Endothelial cell of umbilical vein (primary cell): ENCODE results near the gene PCGF2. TPM values are rescaled to one million over a fixed set of nuclear protein-coding genes. Genes with fewer than 3 reads are reported as not detected.

Experiments used
- BruUV-seq: library from RNA; stranded (reverse); fragments of 400-500 nt; replicated peaks from 2 replicates; lab custom pipeline; 2021; lab: Mats Ljungman, UMichigan
- CTCF ChIA-PET: fragments of 300-600, 350-600 bp; sonication (Branson Sonifier 250); formaldehyde crosslinking; loops from one replicate; lab custom pipeline; 2021; ENCODE audit warnings: antibody characterized with exemption, inconsistent platforms; lab: Charles Lee
- POLR2A ChIA-PET: fragments of 300-600, 350-600 bp; sonication (Branson Sonifier 250); formaldehyde crosslinking; loops from one replicate; lab custom pipeline; 2021; ENCODE audit warnings: antibody characterized with exemption, inconsistent platforms; lab: Charles Lee
- DNase-seq: peaks from one replicate; pipeline ENCODE4 v3.0.0-alpha.2; 2011; ENCODE audit warnings: low read depth, low spot score
- FAIRE-seq: peaks from 2 replicates; lab custom pipeline; 2011; peaks lifted over from hg19 to GRCh38; lab: Jason Lieb, UNC
- H2AFZ ChIP-seq: 2 replicates; pipeline ENCODE4 v1.6.0; 2012; ENCODE audit warnings: low read depth, low read length, control low read depth, inconsistent platforms
- H3K27ac ChIP-seq: 2 replicates; pipeline ENCODE4 v1.5.1; 2011; ENCODE audit warnings: low read depth, mild to moderate bottlenecking, control low read depth, low read length, moderate library complexity; ENCODE audit not compliant: insufficient read depth
- H3K27me3 ChIP-seq, 2 experiments: 2 replicates each; pipeline versions ENCODE4 v1.6.0 to v1.6.1; 2011; ENCODE audit warnings: low read length in 2 of 2, mixed read lengths in 1 of 2; ENCODE audit not compliant: control insufficient read depth in 2 of 2, insufficient read depth in 2 of 2
- H3K36me3 ChIP-seq, 2 experiments: 2 replicates in 1 of 2; 3 replicates in 1 of 2; pipeline ENCODE4 v1.5.1; 2011; ENCODE audit warnings: low read length in 2 of 2, mild to moderate bottlenecking in 1 of 2, moderate library complexity in 1 of 2; ENCODE audit not compliant: control insufficient read depth in 2 of 2, insufficient read depth in 2 of 2; ENCODE audit errors: extremely low read depth in 1 of 2
- H3K4me1 ChIP-seq: 3 replicates; pipeline ENCODE4 v1.5.1; 2011; ENCODE audit warnings: mild to moderate bottlenecking, low read length; ENCODE audit not compliant: control insufficient read depth, insufficient read depth; ENCODE audit errors: extremely low read depth
- H3K4me2 ChIP-seq: 2 replicates; pipeline ENCODE4 v1.6.1; 2011; ENCODE audit warnings: low read length, control low read depth, mixed read lengths; ENCODE audit not compliant: insufficient read depth
- H3K4me3 ChIP-seq, 3 experiments: fragments of 200-600 bp in 1 of 3; sonication (generic), shearing (Covaris generic) in 1 of 3; replicated peaks in 1 of 3; 2 replicates each; pipeline ENCODE4 v1.5.1; 2011 to 2016; ENCODE audit warnings: control low read depth in 3 of 3, low read length in 3 of 3, mild to moderate bottlenecking in 2 of 3, inconsistent platforms in 1 of 3, low read depth in 1 of 3, moderate library complexity in 1 of 3; ENCODE audit not compliant: insufficient read depth in 1 of 3
- H3K79me2 ChIP-seq: 2 replicates; pipeline ENCODE4 v1.6.0; 2012; ENCODE audit warnings: low read length, inconsistent platforms; ENCODE audit not compliant: control insufficient read depth, insufficient read depth
- H3K9ac ChIP-seq: replicated peaks from 2 replicates; pipeline ENCODE3; 2011; ENCODE audit warnings: low read length, control low read depth; ENCODE audit not compliant: insufficient read depth; ENCODE audit errors: extremely low read depth
- H3K9me1 ChIP-seq: replicated peaks from 3 replicates; pipeline ENCODE4 v1.6.0; 2011; ENCODE audit warnings: mild to moderate bottlenecking, low read length; ENCODE audit not compliant: control insufficient read depth, insufficient read depth; ENCODE audit errors: extremely low read depth
- H3K9me3 ChIP-seq: replicated peaks from 2 replicates; pipeline ENCODE4 v1.5.1; 2012; ENCODE audit warnings: low read length, inconsistent platforms; ENCODE audit not compliant: control insufficient read depth, insufficient read depth
- H4K20me1 ChIP-seq: replicated peaks from 2 replicates; pipeline ENCODE3; 2011; ENCODE audit warnings: mild to moderate bottlenecking, low read length; ENCODE audit not compliant: control insufficient read depth, insufficient read depth; ENCODE audit errors: extremely low read depth
- EZH2 ChIP-seq: IDR thresholded peaks from 2 replicates; pipeline ENCODE4 v1.6.1; 2012; ENCODE audit warnings: borderline replicate concordance, low read depth, mild to moderate bottlenecking, moderate library complexity, low read length, inconsistent platforms; ENCODE audit not compliant: severe bottlenecking
- FOS ChIP-seq: IDR thresholded peaks from 2 replicates; pipeline ENCODE4 v1.6.1; 2011; ENCODE audit warnings: mild to moderate bottlenecking, low read length, moderate library complexity, borderline replicate concordance; ENCODE audit not compliant: insufficient read depth
- GATA2 ChIP-seq: IDR thresholded peaks from 2 replicates; pipeline ENCODE4 v1.7.0; 2011; ENCODE audit warnings: low read depth, mild to moderate bottlenecking, moderate library complexity, mixed read lengths, low read length; ENCODE audit not compliant: insufficient read length, insufficient read depth
- JUN ChIP-seq: IDR thresholded peaks from 2 replicates; pipeline ENCODE4 v1.6.1; 2011; ENCODE audit warnings: borderline replicate concordance, low read depth; ENCODE audit not compliant: insufficient read length, insufficient read depth
- MYC ChIP-seq: IDR thresholded peaks from one replicate; pipeline ENCODE4 v1.6.1; 2011; ENCODE audit warnings: mild to moderate bottlenecking, low read depth, low read length
- POLR2A ChIP-seq: IDR thresholded peaks from 2 replicates; pipeline ENCODE4 v1.6.1; 2012; ENCODE audit warnings: low read depth, mild to moderate bottlenecking, control low read depth, low read length
- POLR2AphosphoS5 ChIP-seq: IDR thresholded peaks from 2 replicates; pipeline ENCODE4 v1.6.1; 2012; ENCODE audit warnings: low read depth, mild to moderate bottlenecking, control low read depth, low read length, moderate library complexity; ENCODE audit not compliant: insufficient read depth
- dilution Hi-C: fragments of 300-500 bp; cut with MboI; formaldehyde crosslinking; loops from one replicate; pipeline ENCODE4 v1.15.0; 2019; ENCODE audit warnings: low sequenced_read_pairs; ENCODE audit not compliant: extremely low pct_ligation_motif_present
- intact Hi-C: fragments of 100-400 bp; cut with micrococcal nuclease; formaldehyde crosslinking; loops from one replicate; pipeline ENCODE4 v1.10.0; 2022
- polyA plus RNA-seq, 4 experiments: library from polyadenylated mRNA; depleted of rRNA in 3 of 4; stranded (reverse) in 3 of 4; unstranded in 1 of 4; fragments of >200 nt; gene quantifications; 2 replicates each; pipeline versions ENCODE4 v1.2.1 to v1.2.3, GENCODE V29; 2011 to 2012; ENCODE audit warnings: missing spikeins in 1 of 4
- total RNA-seq: library from RNA; stranded (reverse); gene quantifications from 2 replicates; pipeline ENCODE4 v1.2.3, GENCODE V29; 2021
- TF ChIP-seq, protein P1 (sequence below): IDR thresholded peaks from 2 replicates; pipeline ENCODE4 v1.6.1; 2011; ENCODE audit not compliant: insufficient read depth, insufficient read length
- TF ChIP-seq, protein P2 (sequence below), 2 donors: IDR thresholded peaks; 1 replicate in 1 of 2; 2 replicates in 1 of 2; pipeline ENCODE4 v1.5.1; 2011; ENCODE audit warnings: low read length in 2 of 2, mild to moderate bottlenecking in 2 of 2, moderate library complexity in 2 of 2, control low read depth in 1 of 2, inconsistent platforms in 1 of 2, low read depth in 1 of 2; ENCODE audit not compliant: insufficient read depth in 1 of 2; ENCODE audit errors: extremely low read depth in 1 of 2

Gene PCGF2
- total and polyA plus RNA-seq, 2 donors (not counting 3 experiments of a cell fraction or from before 2014, with no cell fraction given), result 39.8 to 78.4 TPM

DNA sequence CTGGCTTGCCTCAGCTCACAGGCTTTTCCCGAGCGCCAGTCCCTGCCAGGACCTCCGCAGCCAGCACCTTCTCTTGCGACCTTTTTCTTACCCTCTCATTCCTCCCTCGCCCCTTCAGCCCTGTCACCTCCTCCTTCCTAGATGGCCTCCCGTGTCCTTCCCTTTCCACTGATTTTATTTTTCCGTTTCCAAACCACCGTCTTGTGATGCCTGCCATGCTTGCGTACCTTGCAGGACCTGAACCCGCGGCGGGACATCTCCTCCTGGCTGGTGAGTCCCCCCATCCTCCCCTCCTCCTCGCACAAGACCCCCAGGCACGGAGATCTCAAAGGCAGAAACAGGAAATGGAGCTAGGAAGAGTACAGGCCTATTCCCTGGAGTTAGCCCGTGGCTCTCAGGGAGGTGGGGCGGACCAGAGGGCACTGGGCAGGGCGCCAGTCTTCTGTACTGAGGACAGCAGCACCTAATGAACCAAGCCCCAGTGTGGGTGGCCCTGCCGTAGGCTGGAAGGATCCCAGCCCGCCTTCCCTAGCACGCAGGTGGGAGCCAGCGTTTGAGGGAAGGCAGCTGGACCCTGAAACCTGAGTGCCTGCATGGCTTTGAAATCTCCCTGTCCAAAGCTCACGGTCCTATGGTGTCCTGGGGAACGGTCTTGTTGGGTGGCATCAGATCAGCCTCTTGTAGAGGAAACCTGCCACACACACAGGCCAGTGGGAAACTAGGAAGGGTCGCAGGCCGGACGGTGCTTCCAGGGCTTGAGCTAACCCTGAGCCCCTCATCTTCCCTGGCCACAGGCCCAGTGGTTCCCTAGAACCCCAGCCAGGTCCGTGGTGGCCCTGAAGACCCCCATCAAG is 17.4 kb downstream of the PCGF2 start:
- peak; percentile 53 for DNase-seq
- Histone ChIP-seq H3K9me3 (no peaks in the 10 kb centered on the region), H3K9me1 (no peaks in the 10 kb centered on the region), H3K9ac (peak overlapping the region; percentile 57), H3K27me3 (no peaks in the 10 kb centered on the region), H4K20me1 (no peaks in the 10 kb centered on the region), H3K4me2 (peak overlapping the region; percentile 75), H3K4me3 (peak overlapping the region; percentile 58 to 68 (median 64)), H3K36me3 (peaks cover 2 to 7% of the 10 kb centered on the region in 2 experiments), H3K4me1 (peaks cover 27% of the 10 kb centered on the region), H2AFZ (peak overlapping the region; percentile 61), H3K79me2 (peaks cover 3% of the 10 kb centered on the region), H3K27ac (peak overlapping the region; percentile 25)
- BruUV-seq, result no TSS peak
- dilution Hi-C loops, result no loop called here
- intact Hi-C loops, result loop anchor here (1.0 kb wide), 2 partner anchors 28 to 53 kb away; no protein-coding TSS in a partner anchor
- TF ChIP-seq MYC, result no peak
- no peak for TF ChIP-seq POLR2AphosphoS5
- TF ChIP-seq POLR2A, result no peak
- no peak for FAIRE-seq
- ChIA-PET POLR2A (interaction anchor here (0.6 to 1.1 kb wide), 3 partner anchors 53 to 692 kb away, joined by 3 to 12 read pairs (median 3); no protein-coding TSS in a partner anchor), CTCF (interaction anchor here (0.9 to 2.7 kb wide), 16 partner anchors 8 to 423 kb away, joined by 3 to 39 read pairs (median 4); partner anchors contain the start of gene EPOP)

DNA sequence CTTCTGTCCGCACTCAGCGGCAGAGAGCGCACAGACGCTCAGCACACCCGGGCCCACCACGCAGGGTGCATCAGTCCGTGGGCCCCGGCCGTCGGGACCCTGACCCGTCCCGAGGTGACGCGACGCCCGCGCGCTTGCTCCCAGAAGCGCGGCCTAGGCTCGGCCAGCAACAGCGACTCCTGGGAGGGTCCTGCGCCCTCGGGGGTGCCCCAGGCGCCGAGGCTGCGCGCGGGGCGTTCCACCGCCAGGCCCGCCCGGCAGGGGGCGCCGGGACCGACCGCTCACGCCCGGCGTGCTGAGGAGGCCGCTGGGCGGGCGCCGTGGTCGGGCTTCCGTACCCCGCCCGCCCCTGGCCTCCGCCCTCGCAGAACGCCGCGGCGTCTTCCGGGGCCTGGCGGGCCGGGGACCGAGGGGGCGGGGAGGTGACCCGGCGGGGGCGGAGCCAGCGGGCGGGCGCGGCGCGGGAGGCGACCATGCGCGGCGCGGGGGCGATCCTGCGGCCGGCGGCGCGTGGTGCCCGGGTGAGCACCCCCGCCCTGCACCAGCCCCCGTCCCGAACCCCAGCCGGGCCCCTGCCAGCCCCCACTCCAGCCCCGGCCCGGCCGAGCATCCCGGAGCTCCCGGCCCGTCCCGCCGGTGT is 18.1 kb downstream of the PCGF2 start, which contains the start of gene CISD3:
Gene CISD3 (plus strand): TSS at position 456 of the 640 bp plus-strand sequence. CDS start 18 bp downstream, at position 474.
- H4K20me1 ChIP-seq, result no peaks in the 10 kb centered on the region
- ChIA-PET POLR2A (no interaction called here), CTCF (interaction anchor here (0.9 to 2.7 kb wide), 9 partner anchors 14 to 274 kb away, joined by 3 to 39 read pairs (median 4); partner anchors contain the start of gene EPOP)
- peaks cover 0 to 5% of the 10 kb centered on the region in 2 experiments for H3K36me3 ChIP-seq
- peak within 1 kb of the TSS; percentile 75 for H3K4me2 ChIP-seq
- dilution Hi-C loops, result no loop called here
- H3K9me1 ChIP-seq, result no peaks in the 10 kb centered on the region
- H3K9ac ChIP-seq, result peak within 1 kb of the TSS; percentile 57
- peaks cover 27% of the 10 kb centered on the region for H3K4me1 ChIP-seq
- no peaks in the 10 kb centered on the region for H3K27me3 ChIP-seq
- peak within 1 kb of the TSS; percentile 58 to 68 (median 64) for H3K4me3 ChIP-seq
- BruUV-seq, result no TSS peak
- peaks cover 3% of the 10 kb centered on the region for H3K79me2 ChIP-seq
- intact Hi-C loops, result loop anchor here (1.0 kb wide), 2 partner anchors 28 to 53 kb away; no protein-coding TSS in a partner anchor
- peak within 1 kb of the TSS; percentile 25 for H3K27ac ChIP-seq
- DNase-seq (peak; percentile 63), FAIRE-seq (no peak)
- TF ChIP-seq JUN, result no peak
- peak; percentile 58 for TF ChIP-seq POLR2A
- TF ChIP-seq FOS, result no peak
- TF ChIP-seq, protein P1, sequence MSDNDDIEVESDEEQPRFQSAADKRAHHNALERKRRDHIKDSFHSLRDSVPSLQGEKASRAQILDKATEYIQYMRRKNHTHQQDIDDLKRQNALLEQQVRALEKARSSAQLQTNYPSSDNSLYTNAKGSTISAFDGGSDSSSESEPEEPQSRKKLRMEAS, result no peak
- TF ChIP-seq MYC, result no peak
- TF ChIP-seq, protein P2, sequence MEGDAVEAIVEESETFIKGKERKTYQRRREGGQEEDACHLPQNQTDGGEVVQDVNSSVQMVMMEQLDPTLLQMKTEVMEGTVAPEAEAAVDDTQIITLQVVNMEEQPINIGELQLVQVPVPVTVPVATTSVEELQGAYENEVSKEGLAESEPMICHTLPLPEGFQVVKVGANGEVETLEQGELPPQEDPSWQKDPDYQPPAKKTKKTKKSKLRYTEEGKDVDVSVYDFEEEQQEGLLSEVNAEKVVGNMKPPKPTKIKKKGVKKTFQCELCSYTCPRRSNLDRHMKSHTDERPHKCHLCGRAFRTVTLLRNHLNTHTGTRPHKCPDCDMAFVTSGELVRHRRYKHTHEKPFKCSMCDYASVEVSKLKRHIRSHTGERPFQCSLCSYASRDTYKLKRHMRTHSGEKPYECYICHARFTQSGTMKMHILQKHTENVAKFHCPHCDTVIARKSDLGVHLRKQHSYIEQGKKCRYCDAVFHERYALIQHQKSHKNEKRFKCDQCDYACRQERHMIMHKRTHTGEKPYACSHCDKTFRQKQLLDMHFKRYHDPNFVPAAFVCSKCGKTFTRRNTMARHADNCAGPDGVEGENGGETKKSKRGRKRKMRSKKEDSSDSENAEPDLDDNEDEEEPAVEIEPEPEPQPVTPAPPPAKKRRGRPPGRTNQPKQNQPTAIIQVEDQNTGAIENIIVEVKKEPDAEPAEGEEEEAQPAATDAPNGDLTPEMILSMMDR (IDR thresholded peaks at IDR 0.05; ENCODE audit: extremely low read depth in 1 of 2, insufficient read depth in 1 of 2, low read depth in 1 of 2, low read length in 2 of 2), result peak; percentile 62 to 77
- TF ChIP-seq GATA2, result no peak
- peak; percentile 96 for TF ChIP-seq POLR2AphosphoS5
- TF ChIP-seq EZH2, result no peak
- no peaks in the 10 kb centered on the region for H3K9me3 ChIP-seq
- H2AFZ ChIP-seq, result peak within 1 kb of the TSS; percentile 61
